Subcutaneous abdominal adipose tissue (tissue), 5 donors: Measurements from ENCODE around the gene FOXP4.

ENCODE experiments used
- H3K27ac ChIP-seq: one replicate; pipeline ENCODE4 v1.7.0; 2013; ENCODE audit warnings: low read depth, mild to moderate bottlenecking, inconsistent platforms, low read length, moderate library complexity
- H3K27me3 ChIP-seq, 5 donors: one replicate each; pipeline ENCODE4 v1.7.0; 2013; ENCODE audit warnings: low read length in 5 of 5, inconsistent platforms in 1 of 5; ENCODE audit not compliant: control insufficient read depth in 5 of 5, insufficient read depth in 4 of 5
- H3K36me3 ChIP-seq, 5 donors: one replicate each; pipeline ENCODE4 v1.7.0; 2013; ENCODE audit warnings: low read length in 5 of 5; ENCODE audit not compliant: control insufficient read depth in 5 of 5, insufficient read depth in 5 of 5
- H3K4me1 ChIP-seq, 5 donors: one replicate each; pipeline ENCODE4 v1.7.0; 2013; ENCODE audit warnings: low read length in 5 of 5, mild to moderate bottlenecking in 3 of 5, moderate library complexity in 1 of 5; ENCODE audit not compliant: control insufficient read depth in 5 of 5, insufficient read depth in 5 of 5
- H3K4me3 ChIP-seq, 5 donors: one replicate each; pipeline ENCODE4 v1.7.0; 2013; ENCODE audit warnings: low read length in 5 of 5, low read depth in 1 of 5
- H3K9ac ChIP-seq, 5 donors: one replicate each; pipeline ENCODE4 v1.7.0; 2013; ENCODE audit warnings: low read length in 5 of 5, mild to moderate bottlenecking in 4 of 5, moderate library complexity in 3 of 5
- H3K9me3 ChIP-seq, 5 donors: one replicate each; pipeline ENCODE4 v1.7.0; 2013; ENCODE audit warnings: low read length in 5 of 5; ENCODE audit not compliant: control insufficient read depth in 5 of 5
- donor health status: healthy.
- donor health status: healthy.
- donor health status: healthy.
- donor health status: healthy.
- donor health status: healthy.

The FOXP4 gene

DNA sequence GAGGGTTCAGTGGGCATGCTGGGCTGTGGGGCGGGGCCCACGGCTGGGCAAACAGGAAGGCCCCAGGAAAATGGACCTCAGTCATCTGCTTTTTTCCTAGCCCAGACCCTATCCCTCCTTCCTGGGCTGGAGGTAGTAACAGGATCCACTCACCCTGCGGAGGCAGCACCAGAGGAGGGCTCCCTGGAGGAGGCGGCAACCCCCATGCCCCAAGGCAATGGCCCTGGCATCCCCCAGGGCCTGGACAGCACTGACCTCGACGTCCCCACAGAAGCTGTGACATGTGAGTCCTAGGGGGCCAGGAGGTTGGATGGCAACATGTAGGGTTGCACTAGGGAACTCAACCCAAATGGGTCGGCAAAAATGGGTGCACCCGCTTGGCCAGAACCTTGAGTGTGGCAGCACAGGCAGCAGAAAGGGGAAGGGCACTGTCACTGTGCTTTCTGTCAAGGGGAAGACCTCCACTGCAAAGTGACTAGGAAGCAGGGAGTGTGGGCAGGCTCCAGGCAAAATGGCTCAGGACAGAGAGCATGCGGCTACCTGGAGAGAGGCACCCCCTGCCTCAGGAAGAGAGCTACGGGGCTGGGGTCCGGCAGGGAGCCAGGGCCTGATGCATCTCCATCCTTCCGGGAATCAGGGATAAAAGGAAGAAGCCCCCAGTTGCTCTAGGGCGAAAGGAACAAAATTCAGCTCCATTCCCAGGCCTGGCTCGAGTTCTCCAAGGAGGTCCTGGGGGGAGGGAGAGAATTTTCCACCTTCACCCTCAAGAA lies 100.0 kb downstream of the FOXP4 start:
- peaks cover 4 to 79% (median 49%) of the 10 kb centered on the region in 5 donors for H3K4me1 ChIP-seq
- H3K27ac ChIP-seq: peak overlapping the region; percentile 71
- no peak overlapping the region for H3K4me3 ChIP-seq
- H3K9me3 ChIP-seq: no peaks in the 10 kb centered on the region
- no peak overlapping the region for H3K9ac ChIP-seq
- H3K27me3 ChIP-seq: no peaks in the 10 kb centered on the region
- peaks cover 0 to 18% (median 8%) of the 10 kb centered on the region in 5 donors for H3K36me3 ChIP-seq

DNA sequence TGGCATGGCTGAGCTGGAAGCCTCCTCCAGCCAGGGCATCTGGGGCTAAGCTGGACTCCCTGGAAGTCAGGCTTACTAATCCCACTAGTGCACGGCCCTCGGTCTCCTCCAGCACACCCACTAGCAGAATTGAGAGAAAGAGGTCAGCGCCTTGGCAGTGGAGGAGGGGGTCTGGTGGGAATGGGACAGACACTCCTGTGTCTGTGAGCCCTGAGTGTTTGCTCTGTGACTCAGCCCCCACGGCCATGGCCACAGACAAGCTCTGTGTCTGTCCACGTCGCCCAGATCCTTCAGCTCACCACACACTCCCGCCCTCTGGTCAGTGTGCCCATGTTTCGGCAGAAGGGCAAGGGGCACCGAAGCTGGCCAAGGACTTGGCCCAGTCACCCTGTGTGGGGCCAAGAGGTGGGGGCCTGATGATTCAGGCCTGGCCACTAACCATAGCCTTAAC lies 100.9 kb downstream of the FOXP4 start:
- no peaks in the 10 kb centered on the region for H3K27me3 ChIP-seq
- H3K9me3 ChIP-seq: no peaks in the 10 kb centered on the region
- H3K27ac ChIP-seq: peak overlapping the region; percentile 71
- H3K36me3 ChIP-seq: peaks cover 0 to 27% (median 11%) of the 10 kb centered on the region in 5 donors
- no peak overlapping the region for H3K4me3 ChIP-seq
- no peak overlapping the region for H3K9ac ChIP-seq
- H3K4me1 ChIP-seq: peaks cover 4 to 70% (median 48%) of the 10 kb centered on the region in 5 donors

DNA sequence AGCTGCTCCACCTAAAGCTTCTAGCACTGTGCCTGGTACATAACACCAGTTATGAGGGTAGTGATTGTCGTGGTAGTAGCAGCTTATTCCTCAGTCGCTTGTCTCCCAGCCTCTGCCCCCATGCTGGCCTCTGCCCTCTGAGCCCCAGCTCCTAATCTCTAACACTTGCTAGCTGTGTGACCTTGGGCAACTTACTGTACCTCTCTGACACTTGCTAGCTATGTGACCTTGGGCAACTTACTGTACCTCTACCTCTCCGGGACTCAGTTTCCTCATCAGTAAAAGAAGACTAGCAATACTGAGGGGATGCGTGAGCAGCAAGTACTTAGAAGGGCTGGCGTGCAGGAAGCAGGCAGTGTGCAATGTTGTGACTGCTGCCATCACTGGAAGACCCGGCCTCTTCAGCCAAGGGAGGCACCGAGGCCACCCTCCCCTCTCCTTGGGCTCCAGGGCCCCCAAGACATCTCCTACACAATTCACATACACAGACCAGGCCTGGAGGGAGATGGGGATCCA lies 101.9 kb downstream of the FOXP4 start:
- no peaks in the 10 kb centered on the region for H3K9me3 ChIP-seq
- H3K4me1 ChIP-seq: peaks cover 0 to 59% (median 38%) of the 10 kb centered on the region in 5 donors
- H3K9ac ChIP-seq: peak overlapping the region in 1 of 5 donors; percentile 36
- no peak overlapping the region for H3K4me3 ChIP-seq
- H3K36me3 ChIP-seq: peaks cover 0 to 33% (median 11%) of the 10 kb centered on the region in 5 donors
- no peaks in the 10 kb centered on the region for H3K27me3 ChIP-seq
- H3K27ac ChIP-seq: no peak overlapping the region

DNA sequence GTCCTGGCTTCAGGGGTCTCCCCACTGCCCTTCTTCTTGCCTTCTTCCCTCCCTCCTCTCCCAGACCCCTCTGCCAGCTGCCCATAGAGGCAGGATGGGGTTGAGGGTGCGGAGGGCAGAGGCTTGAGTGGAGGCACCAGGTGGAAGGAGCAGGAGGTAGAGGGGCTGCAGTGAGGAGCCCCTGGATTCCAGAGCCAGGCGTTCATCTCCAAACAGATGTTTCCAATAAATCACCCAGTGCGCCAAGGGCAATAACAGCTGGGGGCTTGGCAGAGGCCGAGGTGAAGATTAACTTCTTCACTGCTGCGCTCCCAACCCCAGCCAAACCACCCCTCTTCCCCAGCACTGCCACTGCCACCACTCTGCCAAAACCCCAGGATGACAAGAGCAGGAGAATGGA lies 102.7 kb downstream of the FOXP4 start:
- Histone ChIP-seq H3K27me3 (no peaks in the 10 kb centered on the region), H3K9me3 (no peaks in the 10 kb centered on the region), H3K36me3 (peaks cover 0 to 34% (median 14%) of the 10 kb centered on the region in 5 donors), H3K4me3 (no peak overlapping the region), H3K9ac (peak overlapping the region in 1 of 5 donors; percentile 45), H3K4me1 (peaks cover 0 to 51% (median 32%) of the 10 kb centered on the region in 5 donors), H3K27ac (no peak overlapping the region)

DNA sequence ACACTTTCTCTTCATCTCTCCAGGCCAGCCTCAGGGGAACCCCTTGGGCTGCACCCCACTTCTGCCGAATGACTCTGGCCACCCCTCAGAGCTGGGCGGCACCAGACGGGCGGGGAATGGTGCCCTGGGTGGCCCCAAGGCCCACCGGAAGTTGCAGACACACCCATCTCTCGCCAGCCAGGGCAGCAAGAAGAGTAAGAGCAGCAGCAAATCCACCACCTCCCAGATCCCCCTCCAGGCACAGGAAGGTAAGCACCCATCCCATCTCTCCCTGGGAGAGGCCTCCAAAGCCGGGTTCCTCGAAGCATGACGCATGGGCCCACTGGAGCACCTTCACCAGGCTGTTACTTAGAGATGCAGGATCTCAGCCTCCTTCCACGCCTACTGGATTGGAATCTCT lies 103.4 kb downstream of the FOXP4 start:
- Histone ChIP-seq H3K4me1 (peaks cover 0 to 48% (median 26%) of the 10 kb centered on the region in 5 donors), H3K9me3 (no peaks in the 10 kb centered on the region), H3K4me3 (no peak overlapping the region), H3K27ac (no peak overlapping the region), H3K9ac (no peak overlapping the region), H3K27me3 (no peaks in the 10 kb centered on the region), H3K36me3 (peaks cover 0 to 34% (median 14%) of the 10 kb centered on the region in 5 donors)

DNA sequence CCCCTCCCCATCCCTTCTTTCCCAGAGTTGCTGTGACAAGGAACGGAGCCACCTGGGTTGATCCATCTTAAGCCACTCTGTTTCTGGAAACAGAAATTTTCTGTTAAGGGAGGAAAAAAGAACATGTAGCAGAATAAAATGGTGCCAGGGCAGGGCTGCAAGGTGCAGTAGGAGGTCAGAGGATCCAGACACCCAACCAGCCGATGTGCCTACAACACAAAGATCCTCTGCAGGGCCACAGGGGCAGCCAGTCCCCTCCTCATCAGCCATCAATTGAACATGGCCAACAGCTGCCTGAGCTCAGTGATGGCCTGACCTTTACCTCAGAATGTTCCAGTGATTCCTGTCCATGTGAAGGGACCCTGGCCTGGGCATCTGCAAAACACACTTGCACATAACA lies 103.9 kb downstream of the FOXP4 start:
- Histone ChIP-seq H3K27me3 (no peaks in the 10 kb centered on the region), H3K4me1 (peaks cover 0 to 48% (median 20%) of the 10 kb centered on the region in 5 donors), H3K27ac (no peak overlapping the region), H3K9ac (no peak overlapping the region), H3K9me3 (no peaks in the 10 kb centered on the region), H3K36me3 (peaks cover 0 to 34% (median 14%) of the 10 kb centered on the region in 5 donors), H3K4me3 (no peak overlapping the region)

DNA sequence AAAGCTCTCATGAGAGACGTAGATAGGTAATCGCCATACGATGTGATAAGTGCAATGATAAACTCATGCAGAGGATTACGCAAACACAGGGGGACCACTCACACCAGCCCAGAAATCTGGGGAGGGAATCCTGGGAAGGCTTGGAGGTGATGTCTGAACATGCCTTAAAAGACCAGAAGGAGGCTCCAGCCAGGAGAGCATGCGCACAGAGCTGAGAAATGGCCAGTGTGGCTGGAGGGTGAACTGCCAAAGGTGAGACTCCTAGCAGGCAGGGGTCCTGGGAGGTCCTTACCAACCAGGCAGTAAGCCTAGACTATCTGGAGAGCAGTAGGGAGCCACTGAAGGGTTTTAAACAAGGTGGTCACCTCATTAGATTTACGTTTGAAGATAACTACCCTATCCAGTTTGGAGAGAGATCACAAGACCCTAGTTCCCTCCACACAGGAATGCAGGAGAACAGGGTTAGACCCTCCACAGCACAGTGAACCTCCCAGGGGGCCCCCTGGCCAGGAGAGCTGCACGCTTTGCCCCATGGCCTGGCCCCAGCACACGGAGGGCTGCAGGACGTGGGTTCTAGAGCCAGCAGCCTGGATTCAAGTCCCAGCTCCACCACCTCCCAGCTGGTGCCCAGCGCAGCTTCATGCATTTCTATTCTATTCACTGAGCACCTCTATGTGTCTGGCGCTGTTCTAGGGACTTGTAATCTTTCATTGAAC lies 105.2 kb downstream of the FOXP4 start:
- Histone ChIP-seq H3K9me3 (no peaks in the 10 kb centered on the region), H3K4me1 (peaks cover 0 to 35% (median 17%) of the 10 kb centered on the region in 5 donors), H3K4me3 (no peak overlapping the region), H3K27ac (no peak overlapping the region), H3K9ac (no peak overlapping the region), H3K27me3 (no peaks in the 10 kb centered on the region), H3K36me3 (peaks cover 0 to 34% (median 13%) of the 10 kb centered on the region in 5 donors)
